HG03442 (cell line): ENCODE results near the gene IKZF2.
A peak's percentile ranks its signal among the peaks of the same experiment; 100 is the strongest.

Source experiments
- ATAC-seq: cut with Tn5 transposase; IDR thresholded peaks from one replicate; pipeline ENCODE4 v1.9.1; 2021; ENCODE audit warnings: mild to moderate bottlenecking, moderate library complexity; ENCODE audit not compliant: unreplicated experiment

IKZF2 gene

DNA sequence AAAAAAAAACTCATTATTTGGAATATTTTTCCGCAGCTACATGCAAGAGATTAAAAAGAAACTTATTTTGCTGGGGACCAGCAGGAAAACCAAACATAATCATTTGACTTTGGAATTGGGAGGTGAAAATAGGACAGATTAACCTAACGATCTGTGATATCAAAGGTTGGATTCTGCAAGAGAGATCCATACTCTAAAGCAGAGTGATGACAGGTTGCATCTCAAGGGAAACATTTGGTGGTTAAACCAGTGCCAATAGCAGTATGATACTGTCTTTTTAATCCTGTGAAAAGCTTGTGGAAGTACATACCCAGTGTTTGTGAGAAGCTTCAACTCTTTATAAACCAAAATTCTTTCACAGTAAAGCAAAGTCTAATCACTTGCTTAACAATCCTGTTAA lies 5.3 kb upstream of the IKZF2 start:
- no peak for ATAC-seq

- ATAC-seq = no peak
Observed at GRCh38 chr2:213152888-213153287, 1.5 kb upstream of the IKZF2 start.

- ATAC-seq = peak; percentile 19
Observed at GRCh38 chr2:213152065-213152794, 818 bp upstream of the IKZF2 start.

- no peak for ATAC-seq
Observed at GRCh38 chr2:213150315-213151097, 906 bp downstream of the IKZF2 start.

DNA sequence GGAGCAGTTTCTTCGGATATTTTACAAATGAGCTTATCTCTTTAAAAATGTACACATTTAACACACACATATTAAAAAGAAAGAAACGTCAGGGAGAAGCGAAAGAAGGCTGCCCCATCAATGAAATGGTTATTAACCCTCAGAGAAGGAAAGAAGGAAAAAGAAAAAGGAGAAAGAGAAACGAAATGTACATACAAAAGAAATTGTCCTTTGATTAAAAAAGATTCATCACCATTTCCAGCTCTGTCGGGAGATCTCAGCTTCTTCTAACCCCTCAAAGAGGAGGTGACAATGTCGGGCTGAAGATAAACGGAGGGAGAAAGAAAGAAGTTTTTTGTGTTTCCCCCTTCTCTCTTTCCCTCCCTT lies 1.5 kb downstream of the IKZF2 start:
- no peak for ATAC-seq

DNA sequence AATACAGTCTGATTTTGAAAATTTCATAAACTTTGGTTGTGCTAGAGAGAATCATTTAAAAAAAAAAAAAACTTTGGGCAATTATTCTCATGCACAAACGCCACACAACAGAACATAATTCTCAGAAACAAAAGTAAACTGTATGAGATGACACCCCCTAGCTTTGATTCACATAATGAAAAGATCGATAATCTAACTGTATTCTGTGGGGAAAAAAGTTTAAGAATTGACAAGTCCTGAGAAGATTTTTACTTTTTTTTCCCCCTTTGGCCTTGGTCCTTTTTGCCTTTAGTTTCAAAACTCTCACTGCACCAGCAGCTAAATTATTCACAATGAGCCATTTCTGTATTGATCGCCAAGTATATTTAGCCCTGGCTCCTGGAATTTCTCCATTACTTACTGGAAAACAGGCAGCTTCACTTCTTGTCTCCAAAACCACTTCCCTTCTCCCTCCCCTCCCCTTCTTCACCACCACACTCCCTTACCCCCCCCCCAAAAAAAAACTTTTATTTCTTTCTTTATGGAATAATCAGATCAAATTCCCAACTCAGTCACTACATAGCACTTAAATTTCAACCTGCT lies 2.0 kb downstream of the IKZF2 start:
- ATAC-seq = no peak

DNA sequence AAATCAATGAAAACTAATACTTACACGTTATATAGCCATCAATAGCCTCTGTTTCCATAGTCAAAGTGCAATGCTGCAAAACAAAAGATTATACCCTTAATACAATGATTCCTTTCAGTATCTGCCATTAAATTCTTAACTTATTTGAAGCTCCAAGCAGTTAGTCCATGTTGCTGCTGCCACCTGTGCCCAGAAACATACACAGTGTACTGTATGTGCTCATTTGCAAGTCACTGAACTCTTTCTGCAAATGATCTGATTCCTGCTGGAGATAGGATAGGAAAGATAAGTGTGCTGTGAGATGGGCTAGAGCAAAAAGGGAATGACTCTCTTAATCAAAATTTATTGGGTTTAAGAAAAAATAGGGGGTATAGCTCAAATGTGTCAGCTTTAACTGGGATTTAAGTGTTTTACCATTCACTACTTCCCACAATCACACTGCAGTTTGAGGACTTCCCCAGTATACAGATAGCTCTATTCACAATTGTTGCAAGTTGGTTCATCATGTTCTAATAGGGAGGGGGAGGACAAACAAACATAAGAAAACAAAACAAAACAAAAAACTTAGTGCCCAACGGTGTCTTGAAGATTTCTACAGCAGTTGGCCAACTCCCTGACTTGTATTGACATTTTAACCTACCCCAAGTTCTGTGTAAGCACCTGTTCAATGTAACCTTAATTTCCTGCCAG lies 2.7 kb downstream of the IKZF2 start:
- ATAC-seq = no peak

DNA sequence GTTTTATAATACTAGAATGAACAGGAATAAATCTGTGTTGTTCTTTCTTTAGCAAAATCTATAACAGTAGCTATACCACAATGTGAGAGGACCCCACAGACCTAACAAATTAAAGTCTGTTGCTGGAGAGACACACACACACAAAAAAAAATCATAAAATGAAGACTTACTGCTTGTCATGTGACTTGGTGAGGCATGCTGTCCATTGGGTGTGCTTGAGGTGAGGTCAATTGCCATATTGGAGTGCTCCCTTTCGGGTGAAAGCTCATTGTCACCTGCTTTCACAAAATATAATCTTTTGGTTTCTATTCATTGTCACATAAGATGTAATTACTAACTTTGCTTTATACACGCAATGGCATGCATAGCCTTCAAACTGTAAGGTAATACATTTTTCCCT lies 3.9 kb downstream of the IKZF2 start:
- no peak for ATAC-seq

DNA sequence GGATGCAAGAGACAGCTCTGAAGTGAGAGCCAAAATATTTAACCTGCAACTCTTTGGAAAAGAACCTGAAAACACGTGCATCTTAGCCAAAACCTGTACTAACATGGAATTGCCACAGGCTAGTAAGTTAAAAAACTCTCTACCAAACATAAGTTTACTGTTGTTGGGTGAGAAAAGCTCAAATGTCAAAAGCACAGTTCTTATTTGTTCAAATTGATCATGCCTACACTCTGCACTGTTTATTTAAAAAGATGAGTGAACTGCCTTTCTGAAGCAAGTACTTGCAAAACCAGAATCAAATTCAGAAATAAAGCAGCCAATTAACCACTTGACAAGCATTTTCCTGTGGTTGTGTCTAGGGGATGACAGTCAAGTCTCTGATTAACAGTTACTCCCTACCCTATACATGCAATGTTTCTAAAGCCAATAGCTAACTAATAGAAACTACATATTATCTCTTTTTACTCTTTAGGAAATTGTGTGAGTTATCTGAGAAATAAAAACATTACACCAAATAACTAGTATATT lies 5.6 kb downstream of the IKZF2 start:
- ATAC-seq = no peak

DNA sequence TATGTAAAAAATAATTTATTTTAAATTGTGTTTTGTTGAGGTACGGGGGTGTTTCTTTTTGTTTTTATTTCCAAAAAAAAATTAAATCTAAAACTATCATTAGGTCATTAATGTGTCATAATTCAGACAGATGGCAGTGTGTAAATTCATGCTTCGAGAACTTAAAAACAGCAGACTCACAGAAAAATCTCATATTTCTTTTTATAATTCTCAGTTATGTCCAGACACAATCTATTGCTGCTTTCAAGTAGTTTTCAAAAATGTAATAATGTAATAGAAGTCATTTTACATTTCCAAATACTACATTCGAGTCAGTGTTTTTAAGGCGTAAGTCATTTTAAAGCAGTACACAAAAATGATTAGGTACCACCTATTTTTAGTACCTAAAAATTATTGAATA lies 14.3 kb downstream of the IKZF2 start:
- ATAC-seq = no peak

GRCh38 chr2:213129311-213129710 lies 22.1 kb downstream of the IKZF2 start:
- no peak for ATAC-seq

DNA sequence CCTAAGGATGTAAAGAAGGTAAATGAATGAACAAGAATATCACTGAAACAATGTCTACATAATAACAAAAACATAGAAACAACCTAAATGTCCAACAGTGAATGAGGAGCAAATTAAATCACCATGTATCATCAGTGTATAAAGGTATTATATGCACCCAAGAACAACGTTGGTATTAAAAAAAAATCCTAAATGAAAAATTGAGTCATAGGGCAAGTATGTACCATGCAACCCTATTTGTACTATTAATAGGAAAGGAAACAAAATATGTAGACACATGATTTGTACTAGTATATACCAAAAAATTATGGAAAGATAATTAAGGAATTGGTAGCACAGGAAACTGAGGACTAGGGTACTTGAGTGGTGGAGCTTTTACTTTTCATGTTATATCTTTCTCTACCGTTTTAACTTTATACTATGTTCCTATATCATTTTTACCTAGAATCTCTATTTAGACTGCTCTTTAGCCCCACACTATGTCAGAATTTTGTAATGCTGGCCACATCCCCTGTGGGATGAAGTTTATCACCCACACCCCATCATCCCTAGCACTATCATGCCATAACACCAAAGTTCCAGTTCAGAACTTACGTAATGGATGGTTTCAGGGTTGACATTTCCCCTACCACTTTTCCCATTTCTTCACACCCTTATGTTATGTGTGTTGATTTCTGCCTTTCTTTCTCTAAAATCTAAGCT lies 25.6 kb downstream of the IKZF2 start:
- ATAC-seq = no peak

- ATAC-seq = no peak
Observed at GRCh38 chr2:213122725-213123124, 28.7 kb downstream of the IKZF2 start.

DNA sequence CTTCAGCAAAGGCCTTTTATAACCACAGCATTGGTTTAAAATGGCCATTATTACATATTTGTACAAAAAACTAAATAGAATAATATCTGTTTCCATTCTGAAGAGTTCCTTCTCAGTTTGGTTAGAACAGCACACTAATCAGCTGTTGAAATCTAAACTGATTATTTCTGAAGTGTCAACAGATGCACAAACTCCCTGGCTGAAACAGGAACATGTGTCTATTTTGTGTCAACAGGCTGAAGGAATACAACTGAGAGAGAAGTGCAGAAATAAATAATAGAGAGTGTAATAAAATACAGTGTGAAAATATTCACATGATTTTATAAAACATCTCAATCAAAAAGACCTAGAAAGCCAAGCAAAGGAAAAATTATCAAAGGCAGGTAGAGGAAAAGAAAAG lies 29.7 kb downstream of the IKZF2 start:
- no peak for ATAC-seq

DNA sequence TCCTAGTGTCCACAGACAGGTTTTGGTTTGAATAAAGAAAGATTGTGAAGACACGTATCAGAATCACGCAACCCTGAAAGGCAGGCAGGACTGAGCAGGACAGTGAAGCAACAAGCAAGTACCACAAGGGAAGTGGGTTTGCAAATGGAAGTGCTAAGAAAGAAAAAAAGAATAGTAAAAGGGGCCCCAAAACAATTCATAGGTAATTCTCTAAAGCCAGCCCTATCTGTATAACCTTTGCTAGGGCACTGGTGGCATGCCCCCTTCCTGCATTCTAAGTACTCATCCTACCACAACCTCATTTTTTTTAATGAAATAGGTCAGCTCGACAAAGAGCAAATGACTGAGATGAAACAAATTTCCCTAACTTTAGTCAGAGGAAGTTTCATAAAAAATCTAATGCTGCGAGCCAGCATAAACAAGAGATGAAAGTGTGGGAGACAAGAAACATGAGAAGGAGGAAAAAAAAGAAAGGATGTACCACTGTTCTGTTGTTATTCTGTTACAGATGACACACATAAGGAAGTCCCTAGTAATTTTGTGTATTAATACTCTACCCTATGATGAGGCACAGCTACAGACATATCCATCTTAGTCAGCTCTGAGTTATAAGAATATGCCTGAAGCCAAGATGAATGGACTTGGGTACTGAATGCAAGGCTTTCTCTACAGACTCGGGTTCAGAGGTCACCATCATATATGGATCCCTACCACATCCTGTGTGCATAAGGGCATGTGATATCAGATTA lies 32.2 kb downstream of the IKZF2 start:
- ATAC-seq = peak; percentile 80

DNA sequence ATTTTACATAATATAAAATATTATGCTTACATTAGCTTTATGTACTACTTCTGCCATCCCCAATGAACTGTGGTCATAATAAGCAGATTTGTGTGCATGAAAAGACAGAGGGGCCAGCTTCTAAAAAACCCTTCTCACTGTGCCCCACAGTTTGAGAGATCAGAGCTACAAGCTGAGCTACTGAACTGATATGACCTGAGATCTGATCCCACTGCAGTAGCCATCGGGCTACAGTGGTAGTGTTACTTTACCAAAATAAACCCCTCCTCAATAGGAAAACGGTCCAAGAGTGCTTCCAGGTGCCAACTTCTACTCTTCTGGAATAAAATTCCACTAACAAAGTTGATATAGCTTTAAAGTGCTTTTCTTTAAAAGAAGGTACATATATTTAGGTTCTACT lies 43.1 kb downstream of the IKZF2 start:
- no peak for ATAC-seq

DNA sequence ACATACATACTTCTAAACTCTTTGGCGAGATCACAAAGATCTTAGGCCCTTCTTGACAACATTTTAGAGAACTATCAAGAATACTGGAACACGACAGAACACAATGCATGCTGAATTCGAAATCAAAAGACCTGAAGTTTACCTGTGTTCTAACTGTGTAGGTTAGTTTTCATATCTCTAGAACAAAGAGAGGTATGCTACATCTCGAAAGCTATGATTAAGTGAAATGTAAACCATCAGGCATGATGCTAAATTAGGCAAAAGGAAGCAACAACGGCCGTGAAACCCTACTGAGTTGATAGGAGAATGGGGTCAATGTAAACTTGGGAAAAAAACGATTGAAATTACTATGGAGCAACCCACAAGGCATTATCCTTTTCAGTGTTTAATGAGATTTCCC lies 43.7 kb downstream of the IKZF2 start:
- no peak for ATAC-seq

GRCh38 chr2:213105212-213105611 lies 46.2 kb downstream of the IKZF2 start:
- no peak for ATAC-seq

- ATAC-seq = no peak
Observed at GRCh38 chr2:213104903-213105202, 46.6 kb downstream of the IKZF2 start.
